MM.1S (cell line): ENCODE results near the gene VPS25.

Experiments used
- DNase-seq: peaks from one replicate; pipeline ENCODE4 v3.0.0-alpha.2; 2015
- H2AFZ ChIP-seq: fragments of 300-600 bp; sonication (generic); 2 replicates; pipeline ENCODE4 v1.6.0; 2016; ENCODE audit warnings: antibody characterized with exemption, low read length
- H3F3A ChIP-seq: fragments of 300-600 bp; sonication (generic); 2 replicates; pipeline ENCODE4 v1.6.1; 2016; ENCODE audit warnings: mild to moderate bottlenecking, antibody characterized with exemption, low read length, moderate library complexity, mixed read lengths; ENCODE audit not compliant: insufficient read depth
- H3K27ac ChIP-seq: fragments of 300-600 bp; sonication (generic); 2 replicates; pipeline ENCODE4 v1.5.1; 2016; ENCODE audit warnings: mild to moderate bottlenecking, low read length
- H3K27me3 ChIP-seq: fragments of 300-600 bp; sonication (generic); replicated peaks from 2 replicates; pipeline ENCODE4 v1.6.0; 2016; ENCODE audit warnings: low read length; ENCODE audit not compliant: insufficient read depth
- H3K36me3 ChIP-seq: fragments of 300-600 bp; sonication (generic); replicated peaks from 2 replicates; pipeline ENCODE4 v1.6.1; 2016; ENCODE audit warnings: mild to moderate bottlenecking, low read length, mixed read lengths; ENCODE audit not compliant: insufficient read depth
- H3K4me1 ChIP-seq: fragments of 300-600 bp; sonication (generic); 2 replicates; pipeline ENCODE4 v1.6.1; 2016; ENCODE audit warnings: low read length, mixed read lengths
- H3K4me2 ChIP-seq: fragments of 300-600 bp; sonication (generic); 2 replicates; pipeline ENCODE4 v1.6.0; 2016; ENCODE audit warnings: low read depth, low read length
- H3K4me3 ChIP-seq: fragments of 300-600 bp; sonication (generic); 2 replicates; pipeline ENCODE4 v1.5.1; 2016; ENCODE audit warnings: low read length, mixed read lengths
- H3K79me2 ChIP-seq: fragments of 300-600 bp; sonication (generic); 2 replicates; pipeline ENCODE4 v1.6.1; 2016; ENCODE audit warnings: mixed run types, low read length, mixed read lengths
- H3K9ac ChIP-seq: fragments of 300-600 bp; sonication (generic); 2 replicates; pipeline ENCODE4 v1.6.1; 2016; ENCODE audit warnings: low read length, mixed read lengths
- H3K9me2 ChIP-seq: fragments of 300-600 bp; sonication (generic); replicated peaks from 2 replicates; pipeline ENCODE4 v1.6.1; 2016; ENCODE audit warnings: mild to moderate bottlenecking, low read length, mixed read lengths; ENCODE audit not compliant: insufficient read depth
- H3K9me3 ChIP-seq: fragments of 300-600 bp; sonication (generic); replicated peaks from 2 replicates; pipeline ENCODE4 v1.6.1; 2016; ENCODE audit warnings: mild to moderate bottlenecking, low read length, mixed read lengths; ENCODE audit not compliant: insufficient read depth
- H4K20me1 ChIP-seq: fragments of 300-600 bp; sonication (generic); 2 replicates; pipeline ENCODE4 v1.6.1; 2016; ENCODE audit warnings: mild to moderate bottlenecking, low read length, moderate library complexity, mixed read lengths; ENCODE audit not compliant: insufficient read depth
- CTCF ChIP-seq: fragments of 300-600 bp; sonication (generic); IDR thresholded peaks from 2 replicates; pipeline ENCODE4 v1.5.1; 2016; ENCODE audit warnings: antibody characterized with exemption, low read length, mixed read lengths
- EZH2 ChIP-seq: fragments of 300-600 bp; sonication (generic); optimal IDR thresholded peaks from 2 replicates; pipeline ENCODE3; 2017; ENCODE audit warnings: low read depth, mild to moderate bottlenecking, antibody characterized with exemption, low read length, mixed read lengths
- EZH2phosphoT487 ChIP-seq: fragments of 300-600 bp; sonication (generic); IDR thresholded peaks from 2 replicates; pipeline ENCODE4 v1.6.1; 2018; ENCODE audit warnings: antibody characterized with exemption, low read length

VPS25 gene

GRCh38 chr17:42783062-42783790 lies 10.0 kb downstream of the VPS25 start:
- Histone ChIP-seq H3K27me3 (peaks cover 76% of the 10 kb centered on the region), H3K9ac (no peak overlapping the region), H3K36me3 (no peaks in the 10 kb centered on the region), H2AFZ (no peak overlapping the region), H4K20me1 (no peaks in the 10 kb centered on the region), H3K27ac (no peak overlapping the region), H3K4me1 (no peaks in the 10 kb centered on the region), H3F3A (no peaks in the 10 kb centered on the region), H3K4me2 (no peak overlapping the region), H3K79me2 (no peaks in the 10 kb centered on the region), H3K4me3 (no peak overlapping the region), H3K9me3 (no peaks in the 10 kb centered on the region), H3K9me2 (no peaks in the 10 kb centered on the region)
- DNase-seq: no peak
- TF ChIP-seq EZH2 (no peak), CTCF (no peak), EZH2phosphoT487 (no peak)

- no peak overlapping the region for H3K4me2 ChIP-seq
- TF ChIP-seq EZH2: no peak
- no peak for TF ChIP-seq CTCF
- no peak for TF ChIP-seq EZH2phosphoT487
- peaks cover 79% of the 10 kb centered on the region for H3K27me3 ChIP-seq
- no peaks in the 10 kb centered on the region for H3K36me3 ChIP-seq
- H3K9me3 ChIP-seq: no peaks in the 10 kb centered on the region
- H3K79me2 ChIP-seq: no peaks in the 10 kb centered on the region
- DNase-seq: no peak
- H2AFZ ChIP-seq: no peak overlapping the region
- H3F3A ChIP-seq: no peaks in the 10 kb centered on the region
- no peak overlapping the region for H3K4me3 ChIP-seq
- no peaks in the 10 kb centered on the region for H3K4me1 ChIP-seq
- H3K27ac ChIP-seq: no peak overlapping the region
- H3K9ac ChIP-seq: no peak overlapping the region
- no peaks in the 10 kb centered on the region for H4K20me1 ChIP-seq
- no peaks in the 10 kb centered on the region for H3K9me2 ChIP-seq
Observed at GRCh38 chr17:42783791-42784138, 10.5 kb downstream of the VPS25 start.

- no peaks in the 10 kb centered on the region for H3K4me1 ChIP-seq
- TF ChIP-seq EZH2phosphoT487 (no peak), EZH2 (no peak), CTCF (no peak)
- no peaks in the 10 kb centered on the region for H3K9me3 ChIP-seq
- no peak overlapping the region for H3K27ac ChIP-seq
- H3K9me2 ChIP-seq: no peaks in the 10 kb centered on the region
- H3K36me3 ChIP-seq: no peaks in the 10 kb centered on the region
- peaks cover 79% of the 10 kb centered on the region for H3K27me3 ChIP-seq
- H3K79me2 ChIP-seq: no peaks in the 10 kb centered on the region
- H3K4me2 ChIP-seq: no peak overlapping the region
- H3K4me3 ChIP-seq: no peak overlapping the region
- no peaks in the 10 kb centered on the region for H3F3A ChIP-seq
- H3K9ac ChIP-seq: no peak overlapping the region
- H2AFZ ChIP-seq: no peak overlapping the region
- H4K20me1 ChIP-seq: no peaks in the 10 kb centered on the region
- DNase-seq: no peak
Observed at GRCh38 chr17:42784409-42784808, 11.2 kb downstream of the VPS25 start.
